DOHH2 (cell line): ENCODE data around the gene PHACTR1.

ENCODE experiments used
- H3F3A ChIP-seq: fragments of 200-600 bp; sonication (generic), shearing (Covaris generic); 2 replicates; pipeline ENCODE4 v1.6.0; 2016; ENCODE audit warnings: antibody characterized with exemption, mild to moderate bottlenecking; ENCODE audit not compliant: control insufficient read depth, insufficient read depth
- H3K27ac ChIP-seq: fragments of 200-600 bp; sonication (generic); 2 replicates; pipeline ENCODE4 v1.5.1; 2014; ENCODE audit warnings: low read depth, mild to moderate bottlenecking, low read length, moderate library complexity
- H3K27me3 ChIP-seq: fragments of 200-600 bp; sonication (generic); 2 replicates; pipeline ENCODE4 v1.6.1; 2014; ENCODE audit warnings: mild to moderate bottlenecking, low read length, mixed read lengths; ENCODE audit not compliant: control insufficient read depth
- H3K36me3 ChIP-seq: fragments of 200-600 bp; sonication (generic); 2 replicates; pipeline ENCODE4 v1.6.1; 2014; ENCODE audit warnings: mild to moderate bottlenecking, low read length, moderate library complexity, mixed read lengths; ENCODE audit not compliant: control insufficient read depth
- H3K4me1 ChIP-seq: fragments of 200-600 bp; sonication (generic); 2 replicates; pipeline ENCODE4 v1.6.1; 2014; ENCODE audit warnings: mild to moderate bottlenecking, low read length, mixed read lengths; ENCODE audit not compliant: control insufficient read depth
- H3K4me2 ChIP-seq: fragments of 200-600 bp; sonication (generic); 2 replicates; pipeline ENCODE4 v1.6.0; 2014; ENCODE audit warnings: mild to moderate bottlenecking, low read length, moderate library complexity
- H3K4me3 ChIP-seq: fragments of 200-600 bp; sonication (generic); 2 replicates; pipeline ENCODE4 v1.5.1; 2014; ENCODE audit warnings: mild to moderate bottlenecking, low read length, mixed read lengths
- H3K79me2 ChIP-seq: fragments of 200-600 bp; sonication (generic); 2 replicates; pipeline ENCODE4 v1.6.1; 2014; ENCODE audit warnings: mild to moderate bottlenecking, low read length, mixed read lengths; ENCODE audit not compliant: control insufficient read depth
- H3K9me2 ChIP-seq: fragments of 200-600 bp; sonication (generic); replicated peaks from 2 replicates; pipeline ENCODE4 v1.6.1; 2014; ENCODE audit warnings: mild to moderate bottlenecking, low read length, mixed read lengths; ENCODE audit not compliant: control insufficient read depth
- H3K9me3 ChIP-seq: fragments of 200-600 bp; sonication (generic); 2 replicates; pipeline ENCODE4 v1.6.1; 2014; ENCODE audit warnings: antibody characterized with exemption, low read length, mixed read lengths; ENCODE audit not compliant: control insufficient read depth, insufficient read depth
- H4K20me1 ChIP-seq: fragments of 200-600 bp; sonication (generic); 2 replicates; pipeline ENCODE4 v1.6.0; 2014; ENCODE audit warnings: low read depth, mild to moderate bottlenecking, antibody characterized with exemption, low read length, moderate library complexity; ENCODE audit not compliant: control insufficient read depth, insufficient read depth
- CTCF ChIP-seq: fragments of 200-600 bp; sonication (generic); IDR thresholded peaks from one replicate; pipeline ENCODE4 v1.5.1; 2014; ENCODE audit warnings: antibody characterized with exemption, mild to moderate bottlenecking, low read depth, low read length; ENCODE audit not compliant: poor library complexity, severe bottlenecking
- EZH2phosphoT487 ChIP-seq: fragments of 200-600 bp; sonication (generic); IDR thresholded peaks from 2 replicates; pipeline ENCODE4 v1.6.1; 2017; ENCODE audit warnings: borderline replicate concordance, mild to moderate bottlenecking, antibody characterized with exemption, low read length, moderate library complexity, mixed read lengths

PHACTR1 gene

DNA sequence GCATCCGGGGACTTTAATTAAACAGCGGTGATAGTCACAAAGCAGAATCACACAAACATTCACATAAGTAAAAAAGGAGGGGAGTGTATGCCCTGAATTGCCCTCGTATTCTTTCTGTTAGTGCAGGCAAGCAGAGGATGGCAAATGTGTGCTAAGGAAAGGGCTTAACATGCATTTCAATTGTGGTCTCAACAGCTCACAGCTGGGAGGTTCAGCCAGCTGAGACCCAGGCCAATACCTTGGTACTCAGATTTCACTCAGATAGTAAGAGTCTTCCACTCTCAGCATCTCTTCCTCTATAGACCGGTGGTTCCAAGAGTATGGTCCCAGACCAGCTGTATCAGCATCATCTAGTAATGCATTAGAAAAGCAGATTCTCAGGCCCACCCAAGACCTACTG is 215.1 kb downstream of the PHACTR1 start:
- Histone ChIP-seq H3K4me2 (no peak overlapping the region), H3K9me3 (no peaks in the 10 kb centered on the region), H3K4me3 (no peak overlapping the region), H3K27me3 (0 out of 2 replicates have a peak, but pooled peaks cover 3% of the 10 kb centered on the region), H3K79me2 (no peaks in the 10 kb centered on the region), H3K36me3 (no peaks in the 10 kb centered on the region), H4K20me1 (no peaks in the 10 kb centered on the region), H3K4me1 (no peaks in the 10 kb centered on the region), H3F3A (no peaks in the 10 kb centered on the region), H3K27ac (no peak overlapping the region), H3K9me2 (no peaks in the 10 kb centered on the region)
- TF ChIP-seq EZH2phosphoT487 (no peak), CTCF (no peak)

- Histone ChIP-seq H3K9me3 (no peaks in the 10 kb centered on the region), H4K20me1 (no peaks in the 10 kb centered on the region), H3K36me3 (no peaks in the 10 kb centered on the region), H3K4me2 (no peak overlapping the region), H3K79me2 (no peaks in the 10 kb centered on the region), H3K27me3 (no peaks in the 10 kb centered on the region), H3F3A (no peaks in the 10 kb centered on the region), H3K4me3 (no peak overlapping the region), H3K9me2 (no peaks in the 10 kb centered on the region), H3K4me1 (no peaks in the 10 kb centered on the region), H3K27ac (no peak overlapping the region)
- TF ChIP-seq EZH2phosphoT487, result no peak
- TF ChIP-seq CTCF, result no peak
Measured at GRCh38 chr6:12935637-12936036, 219.1 kb downstream of the PHACTR1 start.

DNA sequence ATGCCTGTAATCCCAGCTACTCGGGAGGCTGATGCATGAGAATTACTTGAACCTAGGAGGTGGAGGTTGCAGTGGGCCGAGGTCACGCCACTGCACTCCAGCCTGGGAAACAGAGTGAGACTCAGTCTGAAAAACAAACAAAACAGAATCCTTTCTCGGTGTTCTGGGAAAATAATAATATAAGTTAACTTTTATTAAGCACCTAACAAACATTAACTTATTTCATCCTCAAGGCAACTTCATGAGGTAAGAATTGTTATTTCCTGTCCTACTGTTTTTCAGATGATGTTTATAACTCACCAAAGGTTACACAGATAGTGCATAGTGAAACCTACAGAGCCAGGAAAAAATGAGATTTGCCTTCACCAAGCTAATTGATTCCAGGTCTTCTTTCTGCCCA is 221.4 kb downstream of the PHACTR1 start:
- no peaks in the 10 kb centered on the region for H3K9me2 ChIP-seq
- no peak overlapping the region for H3K27ac ChIP-seq
- no peaks in the 10 kb centered on the region for H3F3A ChIP-seq
- no peak overlapping the region for H3K4me3 ChIP-seq
- H3K4me1 ChIP-seq, result no peaks in the 10 kb centered on the region
- H4K20me1 ChIP-seq, result no peaks in the 10 kb centered on the region
- no peak for TF ChIP-seq CTCF
- TF ChIP-seq EZH2phosphoT487, result no peak
- no peaks in the 10 kb centered on the region for H3K36me3 ChIP-seq
- no peaks in the 10 kb centered on the region for H3K79me2 ChIP-seq
- H3K9me3 ChIP-seq, result no peaks in the 10 kb centered on the region
- H3K27me3 ChIP-seq, result no peaks in the 10 kb centered on the region
- no peak overlapping the region for H3K4me2 ChIP-seq

GRCh38 chr6:12939314-12939713 is 222.7 kb downstream of the PHACTR1 start:
- Histone ChIP-seq H3K9me2 (no peaks in the 10 kb centered on the region), H3K4me3 (no peak overlapping the region), H3K27ac (no peak overlapping the region), H3K36me3 (no peaks in the 10 kb centered on the region), H3K27me3 (no peaks in the 10 kb centered on the region), H3K4me2 (no peak overlapping the region), H3K9me3 (no peaks in the 10 kb centered on the region), H3K4me1 (no peaks in the 10 kb centered on the region), H3F3A (no peaks in the 10 kb centered on the region), H3K79me2 (no peaks in the 10 kb centered on the region), H4K20me1 (no peaks in the 10 kb centered on the region)
- TF ChIP-seq EZH2phosphoT487 (no peak), CTCF (no peak)
